T follicular helper cell (primary cell): Measurements from ENCODE around the gene FLNA.
A peak's percentile ranks its signal among the peaks of the same experiment; 100 is the strongest.

Experiments
- DNase-seq: peaks from one replicate; pipeline ENCODE4 v3.0.0-alpha.2; 2020; ENCODE audit warnings: low read depth

FLNA gene

GRCh38 chrX:154334496-154334895 lies 39.9 kb downstream of the FLNA start:
- no peak for DNase-seq

GRCh38 chrX:154333837-154334271 lies 40.6 kb downstream of the FLNA start:
- DNase-seq: no peak

DNA sequence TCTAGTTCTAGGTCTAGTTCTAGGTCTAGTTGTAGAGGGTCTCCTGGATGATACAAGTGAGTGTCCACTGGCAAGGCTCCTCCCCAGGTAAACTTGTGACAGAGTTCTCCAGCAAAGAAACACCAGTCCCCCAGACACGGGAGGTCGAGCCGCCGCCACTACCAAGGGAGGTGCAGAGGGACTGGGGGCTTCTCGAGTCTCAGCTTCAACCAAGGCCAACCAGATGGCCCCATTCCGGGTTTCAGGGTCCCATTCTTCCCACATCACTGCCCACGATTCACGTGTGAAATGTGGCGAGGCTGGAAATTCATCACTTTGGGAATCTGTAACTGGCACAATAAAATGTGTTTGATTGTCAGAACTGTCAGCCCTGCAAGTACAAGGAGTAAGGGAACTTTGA lies 41.3 kb downstream of the FLNA start:
- no peak for DNase-seq

DNA sequence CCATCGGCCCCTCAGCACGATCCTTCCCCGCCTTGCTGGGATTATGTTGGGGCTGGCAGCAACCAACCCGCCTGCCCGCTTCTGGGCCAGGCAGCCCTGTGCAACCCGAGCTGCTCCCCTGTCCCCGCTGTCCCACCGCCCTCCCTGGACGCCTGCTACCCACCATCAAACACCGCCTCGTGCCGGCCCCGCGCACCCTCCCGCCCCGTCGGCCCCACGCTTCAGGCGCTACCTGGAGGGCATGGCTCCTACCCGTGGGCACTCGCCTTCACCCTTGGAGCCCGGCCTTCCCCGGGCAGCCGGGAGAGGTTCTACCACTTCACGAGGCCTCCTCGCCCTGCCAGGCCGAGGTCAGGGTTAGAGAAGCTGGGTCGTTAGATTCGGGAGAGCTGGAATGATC lies 41.9 kb downstream of the FLNA start:
- no peak for DNase-seq

DNA sequence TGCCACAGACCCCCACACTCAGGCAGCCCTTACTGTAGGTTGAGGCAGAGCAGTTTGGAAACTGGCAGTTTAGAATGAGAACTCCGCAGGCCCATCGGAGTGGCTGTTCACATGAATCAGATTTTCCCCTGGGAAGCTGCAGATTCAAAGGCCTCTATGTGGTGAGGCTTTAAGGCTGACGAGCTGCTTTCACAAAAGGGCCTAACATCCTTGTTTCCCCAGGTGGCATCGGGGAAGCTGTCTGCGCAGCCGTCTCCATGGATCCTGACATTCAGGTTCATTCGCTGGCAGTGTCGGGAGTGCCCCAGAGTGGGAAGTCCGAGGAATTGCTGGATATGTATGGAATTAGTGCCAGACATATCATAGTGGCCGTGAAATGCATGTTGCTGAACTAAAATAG lies 45.1 kb downstream of the FLNA start:
- DNase-seq: no peak

DNA sequence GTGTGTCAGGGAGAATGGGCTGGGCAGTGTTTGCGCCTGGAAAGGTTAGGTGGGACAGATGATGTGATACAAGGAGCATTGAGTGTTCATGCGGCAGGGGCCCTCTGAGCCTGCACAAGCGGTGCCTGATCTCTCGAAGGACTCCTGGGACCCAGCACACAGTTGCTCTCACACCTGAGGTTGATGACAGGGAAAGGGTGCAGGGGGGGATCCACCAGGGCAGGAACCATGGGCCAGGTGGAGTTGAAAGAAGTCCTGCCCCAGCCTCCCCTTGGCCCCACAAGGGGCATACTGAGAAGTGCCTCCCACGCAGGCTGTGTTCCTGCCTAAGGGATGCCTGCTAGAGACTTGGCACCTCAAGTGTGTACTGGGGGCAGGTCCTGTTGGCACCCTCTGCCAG lies 45.8 kb downstream of the FLNA start:
- DNase-seq: no peak

GRCh38 chrX:154327038-154327820 lies 47.2 kb downstream of the FLNA start:
- DNase-seq: no peak

DNA sequence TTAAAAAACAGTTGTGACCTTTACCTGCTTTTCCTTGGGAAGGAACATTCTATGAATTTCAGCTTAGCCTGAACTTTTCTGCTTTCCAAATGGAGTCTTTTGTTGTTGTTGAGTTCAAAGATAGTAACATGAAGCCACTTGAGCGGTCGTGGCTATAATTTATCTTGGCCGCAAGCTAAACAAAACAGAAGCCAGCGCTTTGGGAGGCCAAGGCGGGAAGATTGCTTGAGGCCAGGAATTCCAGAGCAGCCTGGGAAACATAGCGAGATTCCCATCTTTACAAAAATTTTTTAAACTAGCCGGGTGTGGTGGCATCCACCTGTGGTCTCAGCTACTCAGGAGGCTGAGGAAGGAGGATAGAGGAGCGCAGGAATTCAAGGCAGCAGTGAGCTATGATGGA lies 48.9 kb downstream of the FLNA start:
- DNase-seq: no peak

DNA sequence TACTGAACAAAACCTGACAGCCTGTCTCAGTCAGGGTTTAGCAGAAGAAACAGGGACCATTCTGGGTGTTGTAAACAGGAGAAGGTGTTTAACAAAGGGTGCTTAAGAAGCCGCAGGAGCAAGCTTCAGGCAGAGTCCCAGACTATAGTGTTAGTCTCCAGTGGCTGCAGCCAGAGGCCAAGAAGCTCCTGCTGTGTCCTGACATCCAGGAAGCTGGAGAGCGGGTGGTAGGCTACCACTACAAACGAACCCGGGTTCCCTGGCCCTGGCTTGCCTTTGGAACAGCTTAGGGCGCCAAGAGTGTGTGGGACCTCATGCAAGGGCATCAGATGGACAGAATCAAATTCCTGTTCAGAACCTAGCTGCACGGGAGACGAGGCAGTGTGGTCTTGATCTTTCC lies 50.9 kb downstream of the FLNA start:
- DNase-seq: no peak

GRCh38 chrX:154322890-154323289 lies 51.5 kb downstream of the FLNA start:
- DNase-seq: no peak

GRCh38 chrX:154321594-154321993 lies 52.8 kb downstream of the FLNA start:
- no peak for DNase-seq

DNA sequence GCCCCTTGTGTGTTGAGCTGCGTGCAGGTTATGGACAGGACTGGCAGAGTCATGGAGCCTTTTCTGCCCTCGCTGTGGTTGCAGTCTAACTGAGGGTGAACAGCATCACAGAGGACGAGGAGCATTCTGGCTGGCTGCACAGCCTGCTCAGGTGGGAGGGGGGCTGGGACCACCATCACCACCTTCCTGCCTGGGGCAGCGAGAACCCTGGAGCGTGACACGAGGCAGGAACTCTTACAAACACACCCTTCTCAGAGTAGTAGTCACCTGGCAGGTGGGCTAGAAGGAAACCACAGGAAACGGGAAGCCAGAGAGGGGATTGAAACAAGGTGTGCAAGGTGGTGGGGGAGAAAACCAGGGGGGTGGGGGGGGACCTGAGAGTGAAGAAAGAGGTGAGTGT lies 53.3 kb downstream of the FLNA start:
- DNase-seq: no peak

DNA sequence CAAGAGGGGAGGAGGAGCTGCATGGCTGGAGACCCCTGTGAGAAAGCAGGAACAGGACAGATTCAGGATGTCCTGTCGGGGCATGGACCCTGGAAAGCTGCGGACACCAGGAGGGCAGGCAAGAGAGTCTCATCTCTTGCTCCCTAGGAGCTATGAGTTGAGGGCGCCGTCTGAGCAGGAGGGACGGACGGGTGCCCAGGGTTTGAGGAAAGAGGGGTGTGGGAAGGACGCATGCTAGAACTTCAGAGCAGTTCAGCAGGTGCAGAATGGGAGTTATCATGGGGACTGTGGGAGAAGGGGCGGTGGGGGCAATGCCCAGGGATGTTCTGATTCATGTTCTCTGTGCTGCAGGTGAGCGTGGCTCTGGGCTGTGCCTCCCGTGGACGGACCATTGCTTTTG lies 54.0 kb downstream of the FLNA start:
- DNase-seq: no peak

DNA sequence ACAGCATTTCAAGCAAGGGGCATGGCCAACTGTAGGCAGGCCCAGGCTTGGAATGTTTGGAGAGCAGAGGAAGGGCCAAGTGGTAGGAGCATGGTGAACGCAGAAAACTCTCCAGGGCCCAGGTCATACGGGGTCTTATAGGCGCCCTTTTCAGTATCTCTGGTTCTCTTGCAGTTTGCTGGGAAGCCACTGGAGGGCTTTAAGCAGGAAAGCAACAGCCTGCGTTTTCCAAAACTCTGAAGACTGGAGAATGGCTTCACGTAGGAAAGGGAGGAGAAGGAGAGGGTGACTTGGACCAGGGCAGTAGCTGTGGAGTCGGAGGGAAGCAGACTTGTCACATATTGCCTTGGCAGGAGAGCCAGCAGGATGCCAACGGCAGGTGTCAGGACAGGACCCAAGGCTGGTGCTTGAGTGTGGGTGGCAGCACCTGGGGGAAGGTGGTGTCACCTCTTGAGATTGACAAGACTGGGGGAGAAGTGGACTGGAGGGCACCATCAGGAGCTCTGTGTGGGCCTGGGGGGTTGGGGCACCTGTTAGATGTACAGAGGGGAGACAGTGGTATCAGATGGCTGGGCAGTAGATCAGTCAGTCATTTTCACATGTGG lies 56.9 kb downstream of the FLNA start:
- DNase-seq: no peak

DNA sequence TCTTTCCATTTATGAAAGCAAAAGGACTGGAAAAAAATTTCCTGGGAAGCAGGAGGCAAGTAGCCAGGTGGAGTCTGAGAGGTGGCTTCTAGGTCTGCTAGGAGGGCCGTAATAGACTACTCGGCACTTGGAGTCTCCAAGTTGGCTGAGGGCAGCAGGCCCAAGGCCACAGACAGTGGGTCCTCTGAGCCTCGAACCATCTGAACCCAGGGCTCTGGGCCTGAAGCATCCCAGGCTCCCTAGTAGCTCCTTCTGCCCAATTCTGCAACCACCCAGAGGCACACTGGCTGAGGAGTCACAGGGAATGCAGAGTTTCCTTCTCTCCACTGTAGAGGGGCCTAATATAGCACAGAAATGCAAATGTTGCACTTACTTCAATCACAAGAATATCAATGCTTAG lies 59.0 kb downstream of the FLNA start:
- DNase-seq: no peak

DNA sequence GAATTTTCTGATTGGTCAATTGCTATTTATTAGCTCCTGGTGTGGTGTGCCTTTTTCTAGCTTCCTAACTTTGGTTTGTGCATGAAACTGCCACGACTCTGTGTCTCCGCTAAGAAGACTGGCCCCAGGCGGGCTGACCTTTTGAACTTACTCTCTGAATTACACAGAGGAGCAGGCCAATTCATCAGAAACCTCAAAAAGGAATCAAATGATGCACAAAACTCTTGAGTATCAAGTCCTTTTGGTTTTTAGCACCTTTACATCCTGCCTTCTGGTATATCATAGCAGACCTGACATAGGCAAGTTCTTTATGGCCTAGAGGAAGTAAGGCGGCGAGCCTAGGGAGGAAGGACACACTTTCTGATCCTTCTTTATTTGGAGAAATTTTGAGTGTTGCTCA lies 61.3 kb downstream of the FLNA start:
- DNase-seq: no peak

DNA sequence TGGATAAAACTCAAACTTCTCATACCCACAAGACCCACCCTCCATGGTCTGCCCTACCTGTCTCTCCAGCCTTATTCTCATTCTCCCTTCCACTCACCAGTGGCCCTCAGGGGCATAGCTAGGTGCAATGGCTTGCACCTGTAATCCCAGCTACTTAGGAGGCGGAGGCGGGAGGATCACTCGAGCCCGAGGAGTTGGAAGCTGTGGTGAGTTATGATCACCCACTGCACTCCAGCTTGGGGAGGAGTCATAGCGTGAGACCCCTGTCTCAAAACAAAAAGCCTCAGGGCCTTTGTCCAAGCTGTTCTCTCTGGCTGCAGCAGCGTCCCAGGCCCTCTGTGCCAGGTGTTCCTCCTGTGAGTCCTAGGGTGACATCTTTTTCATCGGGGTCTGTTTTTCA lies 62.3 kb downstream of the FLNA start:
- DNase-seq: no peak

DNA sequence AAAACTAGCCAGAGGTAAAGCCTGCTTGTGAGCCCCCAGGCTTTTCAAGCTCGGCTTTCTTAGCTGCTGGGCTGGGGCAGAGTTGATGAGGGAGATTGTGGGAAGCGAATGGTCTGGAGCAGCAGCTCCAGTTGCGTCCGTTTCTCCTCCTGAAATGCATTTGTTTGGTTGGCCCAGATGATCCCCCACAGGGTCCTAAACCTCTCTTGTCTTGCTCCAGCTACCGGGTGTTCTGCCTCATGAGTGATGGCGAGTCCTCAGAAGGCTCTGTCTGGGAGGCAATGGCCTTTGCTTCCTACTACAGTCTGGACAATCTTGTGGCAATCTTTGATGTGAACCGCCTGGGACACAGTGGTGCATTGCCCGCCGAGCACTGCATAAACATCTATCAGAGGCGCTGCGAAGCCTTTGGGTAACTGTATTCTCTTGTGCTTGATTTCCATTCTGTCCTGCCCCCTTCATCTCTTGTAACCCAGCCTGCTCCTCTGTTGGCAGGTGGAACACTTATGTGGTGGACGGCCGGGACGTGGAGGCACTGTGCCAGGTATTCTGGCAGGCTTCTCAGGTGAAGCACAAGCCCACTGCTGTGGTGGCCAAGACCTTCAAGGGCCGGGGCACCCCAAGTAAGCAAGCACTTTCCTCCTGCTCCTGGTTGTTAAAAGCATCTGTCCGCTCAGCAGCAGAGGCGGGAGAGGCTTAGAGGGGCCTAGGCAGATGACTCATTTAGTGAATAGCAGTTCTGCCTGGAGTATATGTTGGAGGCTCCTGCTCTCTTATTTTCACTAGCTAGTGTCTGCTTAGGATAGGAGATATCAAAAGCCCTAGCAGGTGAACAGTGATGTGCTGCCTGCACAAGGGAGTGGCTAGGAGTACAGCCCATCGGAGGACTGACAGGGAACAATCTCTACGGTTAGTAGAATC lies 63.6 kb downstream of the FLNA start:
- DNase-seq: no peak

DNA sequence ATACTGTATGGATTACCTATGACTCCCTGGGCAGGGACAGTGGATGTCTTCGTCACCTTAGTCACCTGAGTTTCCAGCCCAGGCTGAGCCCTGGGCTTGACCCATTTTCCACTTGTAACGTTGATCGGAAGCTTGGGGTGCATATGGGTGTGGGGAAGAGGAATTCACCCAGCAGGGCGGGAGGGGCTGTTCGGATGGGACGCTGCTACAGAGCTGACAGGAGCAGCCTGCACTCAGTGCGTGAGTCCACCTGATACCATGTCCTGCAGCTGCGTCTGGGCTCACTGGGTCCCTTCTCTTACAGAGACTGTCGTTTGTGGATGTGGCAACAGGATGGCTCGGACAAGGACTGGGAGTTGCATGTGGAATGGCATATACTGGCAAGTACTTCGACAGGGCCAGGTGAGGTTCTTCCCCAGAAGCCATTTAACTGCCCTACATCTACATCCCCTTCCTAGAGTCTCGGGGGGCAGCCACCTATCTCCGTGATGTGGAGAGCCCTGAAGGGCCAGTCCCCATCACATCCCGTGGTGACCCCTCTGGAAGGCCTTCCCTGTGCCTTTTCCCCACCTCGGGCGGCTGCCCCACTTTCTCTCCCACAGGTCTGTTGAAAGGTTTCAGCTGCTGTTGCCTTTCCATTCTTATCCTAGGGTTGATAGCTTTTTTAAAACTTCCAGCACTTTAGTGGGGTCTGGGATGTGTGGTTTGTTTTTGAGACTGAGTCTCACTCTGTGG lies 65.2 kb downstream of the FLNA start:
- no peak for DNase-seq

DNA sequence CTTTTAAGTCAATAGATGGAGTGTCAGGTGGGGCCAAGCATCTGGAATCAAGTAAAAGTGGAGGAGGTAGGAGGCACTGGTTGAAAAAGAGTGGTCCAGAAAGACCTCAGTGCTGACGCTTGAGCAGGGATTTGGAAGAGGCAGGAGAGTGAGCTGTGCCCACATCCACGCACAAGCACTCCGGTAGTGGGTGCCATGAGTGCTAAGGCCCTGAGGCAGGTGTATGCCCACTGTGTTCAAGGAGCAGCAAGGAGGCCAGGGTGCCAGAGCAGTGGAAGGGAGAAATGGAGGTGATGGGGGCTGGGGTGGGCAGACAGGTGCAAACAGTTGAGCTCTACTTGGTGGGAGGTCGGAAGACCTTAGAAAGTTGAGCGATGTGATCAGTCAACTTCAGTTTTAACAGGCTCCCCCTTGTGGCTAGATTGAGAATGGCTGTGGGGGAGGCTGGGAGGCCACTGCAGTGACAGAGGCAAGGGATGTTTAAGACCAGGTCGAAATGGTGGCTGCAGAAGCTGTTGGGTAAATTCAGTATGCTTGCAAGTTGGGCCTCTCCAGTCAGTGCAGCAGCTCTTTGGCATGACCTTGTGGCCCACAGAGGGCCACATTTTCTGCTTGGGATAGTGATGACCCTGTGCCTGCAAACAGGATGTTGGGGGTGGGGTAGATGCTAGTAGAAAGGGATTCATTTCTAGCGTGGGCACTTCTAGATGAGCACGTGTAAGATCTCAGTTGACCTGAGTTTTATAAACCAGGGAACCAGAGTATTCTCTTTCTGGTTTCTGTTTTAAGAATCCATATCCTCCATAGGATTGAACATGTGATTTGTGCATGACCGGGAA lies 66.1 kb downstream of the FLNA start:
- DNase-seq: peak; percentile 72

DNA sequence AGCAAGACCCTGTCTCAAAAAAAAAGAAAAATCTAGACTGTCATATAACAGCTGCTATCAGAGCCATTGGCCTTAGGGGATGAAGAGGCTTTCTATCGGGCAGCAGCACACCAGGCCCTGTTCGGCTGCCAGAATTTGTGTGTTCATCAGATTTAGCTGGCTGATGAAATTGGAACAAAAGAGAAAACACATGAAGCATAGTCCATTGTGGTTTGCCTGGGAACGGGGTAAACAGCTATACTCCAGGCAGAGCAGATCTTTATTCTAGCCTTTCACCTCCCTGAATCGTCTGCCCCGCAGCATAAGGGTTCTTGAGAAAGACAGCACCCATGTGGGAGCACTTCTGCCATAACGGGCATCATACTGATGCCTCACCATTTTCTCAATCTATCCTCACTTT lies 67.2 kb downstream of the FLNA start:
- DNase-seq: no peak
